HUES48 (cell line): ENCODE measurements around the gene EPHB2.

Experiments used
- H3K27ac ChIP-seq: one replicate; pipeline ENCODE4 v1.7.0; 2013; ENCODE audit warnings: low read depth, low read length, inconsistent platforms
- H3K27me3 ChIP-seq: 2 replicates; pipeline ENCODE4 v1.6.1; 2013; ENCODE audit warnings: mild to moderate bottlenecking, low read length; ENCODE audit not compliant: control insufficient read depth, insufficient read depth
- H3K36me3 ChIP-seq: 2 replicates; pipeline ENCODE4 v1.6.1; 2013; ENCODE audit warnings: low read length; ENCODE audit not compliant: control insufficient read depth, insufficient read depth
- H3K4me1 ChIP-seq: 2 replicates; pipeline ENCODE4 v1.6.1; 2013; ENCODE audit warnings: mild to moderate bottlenecking, low read length; ENCODE audit not compliant: control insufficient read depth, insufficient read depth
- H3K4me3 ChIP-seq: 2 replicates; pipeline ENCODE4 v1.5.1; 2013; ENCODE audit warnings: mild to moderate bottlenecking, low read depth, low read length
- H3K9ac ChIP-seq: 2 replicates; pipeline ENCODE4 v1.6.1; 2013; ENCODE audit warnings: mild to moderate bottlenecking, low read depth, low read length, moderate library complexity
- H3K9me3 ChIP-seq: 2 replicates; pipeline ENCODE4 v1.6.1; 2013; ENCODE audit warnings: low read length; ENCODE audit not compliant: control insufficient read depth, insufficient read depth

EPHB2 gene

DNA sequence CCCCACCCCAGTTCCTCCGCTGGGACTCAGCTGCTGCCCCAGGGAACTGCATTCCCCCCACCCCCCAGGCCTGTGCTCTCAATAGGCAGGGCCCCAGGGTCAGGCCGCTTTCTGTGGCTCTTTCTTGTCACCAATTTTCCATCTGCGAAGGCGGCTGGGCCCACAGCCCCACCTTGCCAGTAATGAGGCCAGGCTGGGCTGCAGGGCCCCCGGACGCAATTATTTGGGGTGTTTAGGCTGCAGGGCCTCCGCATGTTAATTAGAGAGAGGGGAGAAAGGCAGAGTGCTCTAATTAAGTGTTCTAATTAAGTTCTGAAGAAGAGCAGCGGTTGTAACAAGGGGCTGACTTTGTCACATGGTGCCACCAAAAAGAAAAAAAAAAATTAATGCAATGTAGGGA, 71.8 kb downstream of the EPHB2 start:
- Histone ChIP-seq H3K4me1 (peaks cover 3% of the 10 kb centered on the region; the same call in 1 of the 2 replicates), H3K27ac (no peak overlapping the region), H3K36me3 (no peaks in the 10 kb centered on the region), H3K4me3 (no peak overlapping the region), H3K27me3 (no peaks in the 10 kb centered on the region), H3K9ac (no peak overlapping the region), H3K9me3 (no peaks in the 10 kb centered on the region)

DNA sequence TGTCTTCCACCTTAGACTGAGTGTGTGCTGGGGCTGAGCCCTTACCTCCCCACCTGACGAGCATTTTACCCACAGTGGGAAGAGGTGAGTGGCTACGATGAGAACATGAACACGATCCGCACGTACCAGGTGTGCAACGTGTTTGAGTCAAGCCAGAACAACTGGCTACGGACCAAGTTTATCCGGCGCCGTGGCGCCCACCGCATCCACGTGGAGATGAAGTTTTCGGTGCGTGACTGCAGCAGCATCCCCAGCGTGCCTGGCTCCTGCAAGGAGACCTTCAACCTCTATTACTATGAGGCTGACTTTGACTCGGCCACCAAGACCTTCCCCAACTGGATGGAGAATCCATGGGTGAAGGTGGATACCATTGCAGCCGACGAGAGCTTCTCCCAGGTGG, 73.7 kb downstream of the EPHB2 start:
- H3K9me3 ChIP-seq, result no peaks in the 10 kb centered on the region
- H3K36me3 ChIP-seq, result no peaks in the 10 kb centered on the region
- no peaks in the 10 kb centered on the region for H3K27me3 ChIP-seq
- no peak overlapping the region for H3K4me3 ChIP-seq
- 0 out of 2 replicates have a peak, but pooled peaks cover 3% of the 10 kb centered on the region for H3K4me1 ChIP-seq
- H3K27ac ChIP-seq, result no peak overlapping the region
- no peak overlapping the region for H3K9ac ChIP-seq

DNA sequence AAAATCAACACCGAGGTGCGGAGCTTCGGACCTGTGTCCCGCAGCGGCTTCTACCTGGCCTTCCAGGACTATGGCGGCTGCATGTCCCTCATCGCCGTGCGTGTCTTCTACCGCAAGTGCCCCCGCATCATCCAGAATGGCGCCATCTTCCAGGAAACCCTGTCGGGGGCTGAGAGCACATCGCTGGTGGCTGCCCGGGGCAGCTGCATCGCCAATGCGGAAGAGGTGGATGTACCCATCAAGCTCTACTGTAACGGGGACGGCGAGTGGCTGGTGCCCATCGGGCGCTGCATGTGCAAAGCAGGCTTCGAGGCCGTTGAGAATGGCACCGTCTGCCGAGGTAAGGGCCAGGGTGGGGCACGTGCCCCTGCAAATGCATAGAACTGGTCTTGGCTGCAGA, 74.1 kb downstream of the EPHB2 start:
- Histone ChIP-seq H3K9ac (no peak overlapping the region), H3K4me3 (no peak overlapping the region), H3K27me3 (no peaks in the 10 kb centered on the region), H3K27ac (no peak overlapping the region), H3K9me3 (no peaks in the 10 kb centered on the region), H3K4me1 (0 out of 2 replicates have a peak, but pooled peaks cover 3% of the 10 kb centered on the region), H3K36me3 (no peaks in the 10 kb centered on the region)

DNA sequence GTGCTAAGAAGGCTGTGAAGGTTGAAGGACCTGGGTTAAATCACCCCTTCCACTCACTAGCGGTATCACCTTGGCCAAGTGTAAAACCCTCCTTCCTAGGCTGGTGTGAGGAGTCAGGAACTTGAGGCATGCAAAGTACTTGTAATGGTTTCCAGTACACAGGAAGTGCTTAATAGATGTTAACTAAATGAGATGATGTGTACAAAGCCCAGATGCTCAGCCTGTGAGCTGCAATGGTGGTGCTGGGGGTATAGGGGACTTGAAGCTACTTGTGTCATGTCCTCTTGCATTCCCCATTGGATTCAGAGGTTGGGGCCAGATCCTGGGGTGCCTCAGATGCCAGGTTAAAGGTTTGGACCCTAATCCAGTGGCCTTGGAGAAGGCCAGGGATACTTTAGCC, 75.5 kb downstream of the EPHB2 start:
- no peaks in the 10 kb centered on the region for H3K9me3 ChIP-seq
- 0 out of 2 replicates have a peak, but pooled peaks cover 12% of the 10 kb centered on the region for H3K4me1 ChIP-seq
- no peak overlapping the region for H3K9ac ChIP-seq
- no peak overlapping the region for H3K27ac ChIP-seq
- no peak overlapping the region for H3K4me3 ChIP-seq
- no peaks in the 10 kb centered on the region for H3K27me3 ChIP-seq
- H3K36me3 ChIP-seq, result no peaks in the 10 kb centered on the region

DNA sequence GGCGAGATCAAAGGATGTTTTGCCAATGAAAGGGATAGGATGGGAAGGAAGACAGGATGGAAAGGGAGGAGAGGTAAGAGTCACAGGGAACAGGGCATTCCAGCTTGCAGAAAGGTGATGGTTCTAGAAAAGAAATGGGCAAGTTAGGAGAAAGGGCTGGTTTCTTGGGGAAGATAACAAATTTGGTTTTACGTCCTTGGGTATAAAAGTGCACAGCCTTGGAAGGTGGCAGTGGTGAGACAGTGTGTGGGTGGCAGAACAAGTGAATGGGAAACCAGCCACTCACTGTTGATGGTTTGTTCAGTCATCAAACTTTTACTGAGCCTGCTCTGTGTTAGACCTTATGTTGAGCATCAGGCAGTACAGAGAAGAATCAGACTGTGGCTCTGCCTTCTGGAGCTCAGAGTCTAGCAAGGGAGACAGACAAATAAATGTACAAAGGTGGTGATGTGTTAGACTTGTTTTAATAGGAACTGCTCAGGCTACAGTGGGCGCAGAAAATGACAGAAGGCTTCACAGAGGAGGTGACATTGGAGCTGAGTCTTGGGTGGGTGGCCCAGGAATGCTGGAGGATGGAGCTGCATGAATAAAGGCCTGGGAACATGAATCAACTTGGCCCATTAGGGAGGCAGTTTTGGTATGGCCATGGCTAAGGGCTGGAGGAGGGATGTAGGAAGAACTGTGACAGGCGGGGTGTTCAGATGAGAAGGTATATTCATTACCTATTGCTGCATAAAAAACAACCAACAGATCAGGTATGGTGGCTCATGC, 76.3 kb downstream of the EPHB2 start:
- H3K36me3 ChIP-seq, result no peaks in the 10 kb centered on the region
- H3K27me3 ChIP-seq, result no peaks in the 10 kb centered on the region
- H3K4me3 ChIP-seq, result no peak overlapping the region
- no peak overlapping the region for H3K27ac ChIP-seq
- no peaks in the 10 kb centered on the region for H3K9me3 ChIP-seq
- H3K4me1 ChIP-seq, result 0 out of 2 replicates have a peak, but pooled peaks cover 12% of the 10 kb centered on the region
- H3K9ac ChIP-seq, result no peak overlapping the region

DNA sequence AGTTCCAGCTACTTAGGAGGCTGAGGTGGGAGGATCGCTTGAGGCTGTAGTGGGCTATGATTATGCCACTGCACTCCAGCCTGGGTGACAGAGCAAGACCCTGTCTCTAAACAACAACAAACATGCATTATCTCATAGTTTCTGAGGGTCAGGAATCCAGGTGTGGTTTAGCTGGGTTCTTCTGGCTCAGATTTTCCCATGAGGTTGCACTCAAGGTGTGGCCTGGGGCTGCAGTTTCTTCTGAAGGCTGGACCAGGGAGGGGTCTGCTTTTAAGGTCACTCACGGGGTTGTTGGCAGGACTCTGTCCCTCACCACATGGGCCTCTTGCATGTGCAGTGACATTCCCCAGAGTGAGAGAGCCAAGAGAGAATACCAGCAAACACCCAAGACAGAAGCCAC, 77.0 kb downstream of the EPHB2 start:
- Histone ChIP-seq H3K36me3 (no peaks in the 10 kb centered on the region), H3K4me3 (no peak overlapping the region), H3K9me3 (no peaks in the 10 kb centered on the region), H3K27ac (no peak overlapping the region), H3K27me3 (no peaks in the 10 kb centered on the region), H3K9ac (no peak overlapping the region), H3K4me1 (peaks cover 10% of the 10 kb centered on the region; the same call in 1 of the 2 replicates)

DNA sequence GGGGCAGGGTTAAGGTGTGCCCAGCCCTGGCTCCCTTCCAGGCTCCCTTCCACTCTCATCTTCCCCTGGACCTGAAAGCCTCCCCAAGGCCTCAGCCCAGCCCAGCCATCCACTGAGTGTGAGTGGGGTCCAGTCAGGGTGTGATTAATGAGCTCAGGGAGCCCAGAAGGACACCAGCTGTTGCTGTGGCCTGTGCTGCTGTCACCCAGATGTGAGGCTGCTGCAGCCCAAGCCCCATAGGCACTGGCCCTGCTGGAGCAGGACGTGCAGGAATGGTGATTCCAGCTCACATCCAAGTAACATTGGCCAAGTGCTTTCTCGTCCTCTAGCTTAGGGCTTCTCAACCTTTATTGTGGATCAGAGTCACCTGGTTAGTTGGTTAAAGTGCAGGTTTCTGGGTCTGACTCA, 77.6 kb downstream of the EPHB2 start:
- H3K36me3 ChIP-seq, result no peaks in the 10 kb centered on the region
- no peaks in the 10 kb centered on the region for H3K27me3 ChIP-seq
- no peak overlapping the region for H3K27ac ChIP-seq
- no peak overlapping the region for H3K4me3 ChIP-seq
- peaks cover 9% of the 10 kb centered on the region; the same call in 1 of the 2 replicates for H3K4me1 ChIP-seq
- H3K9ac ChIP-seq, result no peak overlapping the region
- H3K9me3 ChIP-seq, result no peaks in the 10 kb centered on the region

DNA sequence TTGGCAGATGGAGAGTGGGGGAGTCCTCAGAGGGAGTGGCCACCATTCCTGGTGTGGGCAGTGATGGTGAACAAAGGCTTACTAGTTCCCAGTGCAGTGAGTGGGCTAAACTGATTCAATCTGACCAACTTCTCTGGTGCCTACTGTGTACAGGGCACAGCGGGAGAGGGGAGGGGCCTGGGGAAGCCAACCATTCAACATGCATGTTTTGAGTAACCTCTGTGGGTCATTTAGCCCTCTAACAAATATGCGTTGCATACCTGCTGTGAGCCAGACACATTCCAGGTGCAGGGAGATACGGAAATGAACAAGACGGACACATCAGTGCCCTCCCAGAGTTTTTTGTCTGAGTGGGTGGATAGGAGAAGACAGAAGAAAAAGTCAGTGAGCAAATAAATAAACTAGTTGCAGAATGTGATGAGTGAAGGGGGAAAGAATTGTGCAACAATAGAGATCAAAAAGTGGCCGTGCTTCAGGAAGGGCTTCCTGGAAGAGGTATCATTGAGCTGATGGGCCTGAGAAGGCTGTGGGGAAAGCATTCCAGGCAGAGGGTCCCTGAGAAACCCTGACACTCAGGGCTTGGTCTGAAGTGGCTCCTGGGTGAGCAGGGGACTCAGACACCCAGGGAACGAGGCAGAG, 78.8 kb downstream of the EPHB2 start:
- H3K9me3 ChIP-seq, result no peaks in the 10 kb centered on the region
- H3K36me3 ChIP-seq, result no peaks in the 10 kb centered on the region
- no peaks in the 10 kb centered on the region for H3K27me3 ChIP-seq
- H3K27ac ChIP-seq, result no peak overlapping the region
- peaks cover 9% of the 10 kb centered on the region; the same call in 1 of the 2 replicates for H3K4me1 ChIP-seq
- no peak overlapping the region for H3K9ac ChIP-seq
- no peak overlapping the region for H3K4me3 ChIP-seq

DNA sequence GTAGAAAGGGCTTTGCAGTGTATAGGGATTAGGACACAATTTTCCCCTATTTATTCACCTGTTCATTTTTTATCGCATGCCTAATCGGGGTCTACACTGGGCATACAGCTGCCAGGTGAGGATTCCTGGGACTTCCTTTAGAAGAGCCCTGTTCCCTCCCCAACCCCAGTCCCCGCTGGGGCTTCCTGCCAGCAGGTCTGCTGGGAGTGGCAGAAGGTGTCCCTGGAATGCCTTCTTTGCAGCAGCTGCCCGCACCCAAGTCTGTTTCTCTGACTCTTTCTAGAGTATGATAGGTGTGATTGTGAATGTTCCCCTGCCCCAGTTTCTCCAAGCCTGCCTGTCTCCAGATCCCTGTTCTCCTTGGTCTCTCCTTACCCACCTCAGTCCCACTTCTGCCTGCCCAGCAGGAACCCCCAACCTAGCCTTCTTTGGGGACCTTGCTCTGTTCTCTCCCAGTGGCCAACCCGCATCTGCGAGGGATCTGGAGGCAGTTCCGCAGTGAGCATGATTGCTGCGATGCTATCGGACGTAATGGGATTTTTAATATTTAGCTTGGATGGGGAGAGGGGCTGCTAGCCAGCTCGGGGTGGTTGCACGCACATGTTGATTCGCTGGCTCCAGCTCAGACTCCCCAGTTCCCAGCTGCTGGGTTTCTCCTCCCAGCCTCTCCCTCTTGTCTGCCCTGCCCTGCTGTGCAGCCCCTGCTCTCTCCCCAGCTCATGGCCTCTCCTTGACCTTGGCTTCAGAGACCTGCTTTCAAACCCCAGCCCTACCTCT, 79.8 kb downstream of the EPHB2 start:
- no peak overlapping the region for H3K27ac ChIP-seq
- H3K4me3 ChIP-seq, result no peak overlapping the region
- H3K27me3 ChIP-seq, result no peaks in the 10 kb centered on the region
- peaks cover 9% of the 10 kb centered on the region; the same call in 1 of the 2 replicates for H3K4me1 ChIP-seq
- H3K9me3 ChIP-seq, result no peaks in the 10 kb centered on the region
- no peak overlapping the region for H3K9ac ChIP-seq
- no peaks in the 10 kb centered on the region for H3K36me3 ChIP-seq

DNA sequence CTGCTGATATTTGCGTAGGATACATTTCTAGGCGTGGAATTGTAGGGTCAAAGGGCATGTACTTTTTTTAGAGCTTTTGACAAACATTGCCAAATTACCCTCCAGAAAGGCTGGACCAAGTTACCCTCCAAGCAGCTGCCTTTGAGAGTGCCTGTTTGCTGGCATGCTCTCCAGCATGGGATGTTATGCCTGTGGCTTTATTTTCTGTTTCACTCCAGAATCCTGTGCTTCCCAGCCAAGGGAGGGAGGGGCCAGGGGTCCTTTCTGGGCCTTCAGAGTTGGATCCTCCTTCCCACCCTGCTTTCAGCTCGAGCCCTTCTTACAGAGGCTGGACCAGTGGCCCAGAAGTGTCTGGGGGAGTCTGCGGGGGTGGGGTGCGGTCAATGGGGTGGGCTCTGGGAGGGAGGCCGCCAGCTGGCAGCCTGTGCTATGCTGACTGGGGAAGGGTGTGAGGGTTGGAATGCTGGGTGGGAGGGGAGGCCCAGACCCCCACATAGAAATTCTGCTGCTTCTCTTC, 81.2 kb downstream of the EPHB2 start:
- H3K27me3 ChIP-seq, result no peaks in the 10 kb centered on the region
- H3K4me3 ChIP-seq, result no peak overlapping the region
- H3K4me1 ChIP-seq, result peaks cover 9% of the 10 kb centered on the region; the same call in 1 of the 2 replicates
- H3K9ac ChIP-seq, result no peak overlapping the region
- H3K36me3 ChIP-seq, result no peaks in the 10 kb centered on the region
- no peak overlapping the region for H3K27ac ChIP-seq
- H3K9me3 ChIP-seq, result no peaks in the 10 kb centered on the region
